SK-N-SH (cell line): ENCODE data around the gene ZGPAT. TPM values are rescaled to one million over a fixed set of nuclear protein-coding genes. Genes with fewer than 3 reads are reported as not detected.

Experiments
- CTCF ChIA-PET: fragments of 300-600, 350-600 bp; formaldehyde crosslinking; extraction: SDS; loops from one replicate; lab custom pipeline; 2021; lab: Yijun Ruan, JAX
- POLR2A ChIA-PET: fragments of 350-600 bp; sonication (Branson Sonifier 250); formaldehyde crosslinking; extraction: SDS; loops from one replicate; lab custom pipeline; 2020; ENCODE audit warnings: antibody characterized with exemption, inconsistent platforms; lab: Yijun Ruan, JAX
- DNase-seq: peaks from one replicate; pipeline ENCODE4 v3.0.0; 2012
- H2AFZ ChIP-seq: fragments of 200-600 bp; sonication (generic); 2 replicates; pipeline ENCODE4 v1.8.1; 2016; ENCODE audit warnings: antibody characterized with exemption, mild to moderate bottlenecking, low read depth
- H3F3A ChIP-seq: fragments of 200-600 bp; sonication (generic); replicated peaks from 2 replicates; pipeline ENCODE3; 2016; ENCODE audit warnings: antibody characterized with exemption, mild to moderate bottlenecking; ENCODE audit not compliant: insufficient read depth
- H3K27ac ChIP-seq, 2 experiments: fragments of 200-500 bp in 1 of 2; fragments of 200-600 bp in 1 of 2; sonication (Bioruptor generic) in 1 of 2; sonication (generic), shearing (Covaris generic) in 1 of 2; 2 replicates each; pipeline versions ENCODE4 v1.5.1 to v1.6.1; 2014 to 2016; ENCODE audit warnings: low read depth in 2 of 2, inconsistent platforms in 1 of 2, low read length in 1 of 2, mild to moderate bottlenecking in 1 of 2, mixed read lengths in 1 of 2
- H3K27me3 ChIP-seq: fragments of 200-600 bp; sonication (generic), shearing (Covaris generic); 2 replicates; pipeline ENCODE4 v1.6.1; 2016; ENCODE audit warnings: mixed run types; ENCODE audit not compliant: insufficient read depth
- H3K36me3 ChIP-seq, 2 experiments: fragments of 200-500 bp in 1 of 2; fragments of 200-600 bp in 1 of 2; sonication (Bioruptor generic) in 1 of 2; sonication (generic) in 1 of 2; replicated peaks in 1 of 2; 2 replicates each; pipeline versions ENCODE3 to v1.5.1; 2014 to 2016; ENCODE audit warnings: low read length in 1 of 2, mild to moderate bottlenecking in 1 of 2; ENCODE audit not compliant: insufficient read depth in 2 of 2, control insufficient read depth in 1 of 2
- H3K4me1 ChIP-seq, 2 experiments: fragments of 200-500 bp in 1 of 2; fragments of 200-600 bp in 1 of 2; sonication (Bioruptor generic) in 1 of 2; sonication (generic), shearing (Covaris generic) in 1 of 2; 2 replicates each; pipeline versions ENCODE4 v1.5.1 to v1.6.1; 2014 to 2016; ENCODE audit warnings: low read depth in 1 of 2, low read length in 1 of 2, mixed run types in 1 of 2; ENCODE audit not compliant: insufficient read depth in 2 of 2, control insufficient read depth in 1 of 2
- H3K4me2 ChIP-seq: fragments of 200-600 bp; sonication (generic), shearing (Covaris generic); 2 replicates; pipeline ENCODE4 v1.6.1; 2017; ENCODE audit warnings: mixed run types
- H3K4me3 ChIP-seq, 2 experiments: fragments of 200-500 bp in 1 of 2; fragments of 200-600 bp in 1 of 2; sonication (Bioruptor generic) in 1 of 2; sonication (generic), shearing (Covaris generic) in 1 of 2; 2 replicates each; pipeline versions ENCODE4 v1.5.1 to v1.8.1; 2014 to 2016; ENCODE audit warnings: low read depth in 2 of 2, inconsistent platforms in 1 of 2, low read length in 1 of 2, mild to moderate bottlenecking in 1 of 2, mixed read lengths in 1 of 2, moderate library complexity in 1 of 2
- H3K79me2 ChIP-seq: fragments of 200-600 bp; sonication (generic); 2 replicates; pipeline ENCODE4 v1.8.1; 2017; ENCODE audit warnings: mild to moderate bottlenecking; ENCODE audit not compliant: insufficient read depth
- H3K9ac ChIP-seq: fragments of 200-600 bp; sonication (generic); 2 replicates; pipeline ENCODE4 v1.6.1; 2017; ENCODE audit warnings: mixed run types
- H3K9me2 ChIP-seq: fragments of 200-600 bp; sonication (generic); 2 replicates; pipeline ENCODE4 v1.6.1; 2017; ENCODE audit warnings: mixed run types
- H3K9me3 ChIP-seq: fragments of 200-600 bp; sonication (generic); 2 replicates; pipeline ENCODE4 v1.6.1; 2017; ENCODE audit warnings: mixed run types, mild to moderate bottlenecking, moderate library complexity
- H4K20me1 ChIP-seq: fragments of 200-600 bp; sonication (generic); 2 replicates; pipeline ENCODE4 v1.6.1; 2017; ENCODE audit warnings: mild to moderate bottlenecking, mixed run types; ENCODE audit not compliant: insufficient read depth
- ELF1 ChIP-seq: IDR thresholded peaks from 2 replicates; pipeline ENCODE4 v1.4.0; 2012
- FOXJ3 ChIP-seq: sonication (generic); formaldehyde crosslinking; IDR thresholded peaks from 2 replicates; pipeline ENCODE4 v1.5.1; 2020; ENCODE audit warnings: mild to moderate bottlenecking, missing genetic modification reagents
- GABPA ChIP-seq: IDR thresholded peaks from 2 replicates; pipeline ENCODE4 v1.4.0; 2012; ENCODE audit warnings: low read depth, mild to moderate bottlenecking
- GATA2 ChIP-seq: sonication (generic); formaldehyde crosslinking; IDR thresholded peaks from 2 replicates; pipeline ENCODE4 v1.5.0; 2020; ENCODE audit warnings: mild to moderate bottlenecking, missing genetic modification reagents
- JUND ChIP-seq: IDR thresholded peaks from 2 replicates; pipeline ENCODE4 v1.4.0; 2012
- MEF2A ChIP-seq: IDR thresholded peaks from 2 replicates; pipeline ENCODE4 v1.4.0; 2012; ENCODE audit warnings: low read depth, borderline replicate concordance
- MXI1 ChIP-seq: IDR thresholded peaks from 2 replicates; pipeline ENCODE4 v1.6.1; 2012; ENCODE audit warnings: mild to moderate bottlenecking, low read depth, low read length, improper control_type of control experiment
- RFX5 ChIP-seq: IDR thresholded peaks from 2 replicates; pipeline ENCODE4 v1.6.1; 2012; ENCODE audit warnings: mild to moderate bottlenecking, improper control_type of control experiment, low read length
- RXRA ChIP-seq: IDR thresholded peaks from 2 replicates; pipeline ENCODE4 v1.4.0; 2012; ENCODE audit warnings: low read depth, mild to moderate bottlenecking, borderline replicate concordance
- SMC3 ChIP-seq: IDR thresholded peaks from 2 replicates; pipeline ENCODE4 v1.6.1; 2012; ENCODE audit warnings: low read depth, low read length, improper control_type of control experiment
- TAF1 ChIP-seq: IDR thresholded peaks from 2 replicates; pipeline ENCODE4 v1.6.1; 2012; ENCODE audit warnings: low read depth, mild to moderate bottlenecking, low read length, moderate library complexity, borderline replicate concordance
- TEAD4 ChIP-seq: IDR thresholded peaks from 2 replicates; pipeline ENCODE4 v1.4.0; 2012; ENCODE audit warnings: mild to moderate bottlenecking, borderline replicate concordance; ENCODE audit not compliant: insufficient read depth
- YY1 ChIP-seq: IDR thresholded peaks from 2 replicates; pipeline ENCODE4 v1.4.0; 2012; ENCODE audit warnings: low read depth, mild to moderate bottlenecking
- WGBS: methylation state at CpG from one replicate; pipeline ENCODE4 v1.1.6; 2017; ENCODE audit warnings: low lambda C conversion rate; 5-methylcytosine and 5-hydroxymethylcytosine counted together
- polyA plus RNA-seq, 3 experiments: library from polyadenylated mRNA; depleted of rRNA; stranded (reverse); fragments of >200 nt; gene quantifications; 2 replicates each; pipeline ENCODE4 v1.2.3, GENCODE V29; 2012
- TF ChIP-seq, protein P1 (sequence below): IDR thresholded peaks from 2 replicates; pipeline ENCODE4; 2012
- TF ChIP-seq, protein P2 (sequence below): IDR thresholded peaks from 2 replicates; pipeline ENCODE4 v1.6.1; 2012; ENCODE audit warnings: mild to moderate bottlenecking, low read depth, low read length, moderate library complexity

Gene ZGPAT
- polyA plus RNA-seq, 1 of the 3 experiments (the other 2 are of a cell fraction): 33.7 TPM

DNA sequence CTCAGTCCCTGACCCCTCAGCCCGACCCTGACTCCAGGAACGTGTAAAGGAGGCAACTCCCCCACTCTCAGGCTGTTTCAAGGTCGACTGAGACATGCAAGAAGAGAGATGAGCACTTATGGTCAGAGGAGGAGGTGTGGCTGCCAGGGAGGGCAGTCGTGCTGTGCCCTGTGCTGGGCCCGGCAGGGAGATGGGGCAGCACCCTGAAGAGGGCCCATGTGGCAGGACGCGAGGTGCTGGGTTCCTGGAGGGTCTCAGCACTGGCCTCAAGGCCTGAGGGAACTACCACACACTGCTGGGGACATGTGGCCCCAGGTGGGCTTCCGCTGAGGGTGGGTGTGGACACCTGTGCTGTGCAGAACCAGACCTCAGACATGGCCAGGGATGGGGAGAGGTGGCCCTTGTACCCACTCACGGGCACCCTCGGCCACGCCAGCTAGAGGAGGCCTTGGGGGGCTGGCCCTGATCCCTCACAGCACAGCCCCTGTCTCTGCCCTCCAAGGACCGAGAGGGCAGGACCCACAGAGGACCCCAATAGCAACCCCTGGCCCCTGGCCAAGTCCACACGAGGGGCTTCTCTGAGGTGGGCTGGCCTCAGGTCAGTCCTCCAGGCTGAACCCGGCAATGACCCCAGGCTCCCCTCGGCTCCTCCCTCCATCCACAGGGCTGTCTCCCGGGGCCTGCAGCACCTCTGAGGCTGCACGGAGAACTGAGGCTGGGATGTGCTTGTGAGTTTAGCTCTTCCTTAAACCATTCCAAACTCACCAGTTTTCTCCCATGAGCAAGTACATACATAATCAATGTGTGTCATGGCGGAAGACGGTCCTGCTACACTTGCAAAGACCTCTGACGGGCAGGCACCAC is 40.5 kb downstream of the ZGPAT start:
- Histone ChIP-seq H2AFZ (no peak overlapping the region), H3K27ac (no peak overlapping the region), H3K4me3 (no peak overlapping the region), H3F3A (peaks cover 12% of the 10 kb centered on the region), H3K9me2 (no peaks in the 10 kb centered on the region), H3K4me1 (peaks cover 0 to 2% of the 10 kb centered on the region in 2 experiments; a peak in 1 of 4 replicates), H3K4me2 (no peak overlapping the region), H3K79me2 (no peaks in the 10 kb centered on the region; the same call in 1 of the 2 replicates), H3K27me3 (no peaks in the 10 kb centered on the region), H3K36me3 (peaks cover 10 to 13% of the 10 kb centered on the region in 2 experiments), H4K20me1 (peaks cover 2% of the 10 kb centered on the region; the same call in 1 of the 2 replicates), H3K9me3 (no peaks in the 10 kb centered on the region), H3K9ac (no peak overlapping the region)
- DNase-seq: peak; percentile 35
- no peak for TF ChIP-seq TAF1
- TF ChIP-seq YY1: no peak
- no peak for TF ChIP-seq SMC3
- TF ChIP-seq, protein P1, sequence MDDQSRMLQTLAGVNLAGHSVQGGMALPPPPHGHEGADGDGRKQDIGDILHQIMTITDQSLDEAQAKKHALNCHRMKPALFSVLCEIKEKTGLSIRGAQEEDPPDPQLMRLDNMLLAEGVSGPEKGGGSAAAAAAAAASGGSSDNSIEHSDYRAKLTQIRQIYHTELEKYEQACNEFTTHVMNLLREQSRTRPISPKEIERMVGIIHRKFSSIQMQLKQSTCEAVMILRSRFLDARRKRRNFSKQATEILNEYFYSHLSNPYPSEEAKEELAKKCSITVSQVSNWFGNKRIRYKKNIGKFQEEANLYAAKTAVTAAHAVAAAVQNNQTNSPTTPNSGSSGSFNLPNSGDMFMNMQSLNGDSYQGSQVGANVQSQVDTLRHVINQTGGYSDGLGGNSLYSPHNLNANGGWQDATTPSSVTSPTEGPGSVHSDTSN: no peak
- no peak for TF ChIP-seq GABPA
- TF ChIP-seq JUND: no peak
- no peak for TF ChIP-seq MXI1
- TF ChIP-seq FOXJ3 (CRISPR knock-in tag): no peak
- no peak for TF ChIP-seq TEAD4
- no peak for TF ChIP-seq MEF2A
- no peak for TF ChIP-seq RXRA
- TF ChIP-seq RFX5: no peak
- TF ChIP-seq ELF1: no peak
- no peak for TF ChIP-seq GATA2 (CRISPR knock-in tag)
- TF ChIP-seq, protein P2, sequence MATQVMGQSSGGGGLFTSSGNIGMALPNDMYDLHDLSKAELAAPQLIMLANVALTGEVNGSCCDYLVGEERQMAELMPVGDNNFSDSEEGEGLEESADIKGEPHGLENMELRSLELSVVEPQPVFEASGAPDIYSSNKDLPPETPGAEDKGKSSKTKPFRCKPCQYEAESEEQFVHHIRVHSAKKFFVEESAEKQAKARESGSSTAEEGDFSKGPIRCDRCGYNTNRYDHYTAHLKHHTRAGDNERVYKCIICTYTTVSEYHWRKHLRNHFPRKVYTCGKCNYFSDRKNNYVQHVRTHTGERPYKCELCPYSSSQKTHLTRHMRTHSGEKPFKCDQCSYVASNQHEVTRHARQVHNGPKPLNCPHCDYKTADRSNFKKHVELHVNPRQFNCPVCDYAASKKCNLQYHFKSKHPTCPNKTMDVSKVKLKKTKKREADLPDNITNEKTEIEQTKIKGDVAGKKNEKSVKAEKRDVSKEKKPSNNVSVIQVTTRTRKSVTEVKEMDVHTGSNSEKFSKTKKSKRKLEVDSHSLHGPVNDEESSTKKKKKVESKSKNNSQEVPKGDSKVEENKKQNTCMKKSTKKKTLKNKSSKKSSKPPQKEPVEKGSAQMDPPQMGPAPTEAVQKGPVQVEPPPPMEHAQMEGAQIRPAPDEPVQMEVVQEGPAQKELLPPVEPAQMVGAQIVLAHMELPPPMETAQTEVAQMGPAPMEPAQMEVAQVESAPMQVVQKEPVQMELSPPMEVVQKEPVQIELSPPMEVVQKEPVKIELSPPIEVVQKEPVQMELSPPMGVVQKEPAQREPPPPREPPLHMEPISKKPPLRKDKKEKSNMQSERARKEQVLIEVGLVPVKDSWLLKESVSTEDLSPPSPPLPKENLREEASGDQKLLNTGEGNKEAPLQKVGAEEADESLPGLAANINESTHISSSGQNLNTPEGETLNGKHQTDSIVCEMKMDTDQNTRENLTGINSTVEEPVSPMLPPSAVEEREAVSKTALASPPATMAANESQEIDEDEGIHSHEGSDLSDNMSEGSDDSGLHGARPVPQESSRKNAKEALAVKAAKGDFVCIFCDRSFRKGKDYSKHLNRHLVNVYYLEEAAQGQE: no peak
- CTCF ChIA-PET: interaction anchor here (1.3 kb wide), 1 partner anchor 8 kb away, joined by 3 read pairs; no protein-coding TSS in a partner anchor
- WGBS: 75% methylated on average over 8 of the region's 20 CpGs
- POLR2A ChIA-PET: interaction anchor here (2.5 kb wide), 1 partner anchor 7 kb away, joined by 7 read pairs; no protein-coding TSS in a partner anchor
